GM19467 (cell line): ENCODE data around the gene LYPD6.
"Not testable (repeated sequence)": the region's sequence is repeated elsewhere in the genome, so short reads cannot be mapped to it uniquely, and the experiment has no call there.

ENCODE experiments used
- ATAC-seq: cut with Tn5 transposase; IDR thresholded peaks from one replicate; pipeline ENCODE4 v1.9.1; 2021; ENCODE audit warnings: mild to moderate bottlenecking, moderate library complexity; ENCODE audit not compliant: unreplicated experiment

The LYPD6 gene

DNA sequence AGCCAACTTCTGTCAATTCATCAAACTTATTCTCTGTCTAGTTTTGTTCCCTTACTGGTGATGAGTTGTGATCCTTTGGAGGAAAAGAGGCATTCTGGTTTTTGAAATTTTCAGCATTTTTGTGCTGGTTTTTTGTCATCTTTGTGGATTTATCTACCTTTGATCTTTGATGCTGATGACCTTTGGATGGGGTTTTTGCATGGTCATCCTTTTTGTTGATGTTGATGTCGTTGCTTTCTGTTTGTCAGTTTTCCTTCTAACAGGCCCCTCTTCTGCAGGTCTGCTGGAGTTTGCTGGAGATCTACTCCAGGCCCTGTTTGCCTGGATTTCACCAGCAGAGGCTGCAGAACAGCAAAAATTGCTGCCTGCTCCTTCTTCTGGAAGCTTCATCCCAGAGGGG lies 168.8 kb downstream of the LYPD6 start:
- ATAC-seq, result not testable (repeated sequence)

DNA sequence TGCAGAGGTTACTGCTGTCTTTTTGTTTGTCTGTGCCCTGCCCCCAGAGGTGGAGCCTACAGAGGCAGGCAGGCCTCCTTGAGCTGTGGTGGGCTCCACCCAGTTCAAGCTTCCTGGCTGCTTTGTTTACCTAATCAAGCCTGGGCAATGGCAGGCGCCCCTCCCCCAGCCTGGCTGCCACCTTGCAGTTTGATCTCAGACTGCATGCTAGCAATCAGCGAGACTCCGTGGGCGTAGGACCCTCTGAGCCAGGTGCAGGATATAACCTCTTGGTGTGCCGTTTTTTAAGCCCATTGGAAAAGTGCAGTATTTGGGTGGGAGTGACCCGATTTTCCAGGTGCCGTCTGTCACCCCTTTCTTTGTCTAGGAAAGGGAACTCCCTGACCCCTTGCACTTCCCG lies 176.4 kb downstream of the LYPD6 start:
- ATAC-seq, result not testable (repeated sequence)

GRCh38 chr2:149507974-149508373 lies 177.6 kb downstream of the LYPD6 start:
- no peak for ATAC-seq

GRCh38 chr2:149513461-149513860 lies 183.1 kb downstream of the LYPD6 start:
- ATAC-seq, result no peak
